Activated naive CD8-positive, alpha-beta T cell (primary cell): Measurements from ENCODE around the gene ALPK3.
"Not testable (repeated sequence)": the region's sequence is repeated elsewhere in the genome, so short reads cannot be mapped to it uniquely, and the experiment has no call there.

ENCODE experiments used
- H3K27ac Mint-ChIP-seq: one replicate; pipeline ENCODE4 v1.8.0; 2021; ENCODE audit warnings: mixed read lengths
- H3K27me3 Mint-ChIP-seq: one replicate; pipeline ENCODE4 v1.8.0; 2021; ENCODE audit warnings: mixed read lengths
- H3K36me3 Mint-ChIP-seq: one replicate; pipeline ENCODE4 v1.8.0; 2021; ENCODE audit warnings: mixed read lengths
- H3K4me1 Mint-ChIP-seq: one replicate; pipeline ENCODE4 v1.8.0; 2021; ENCODE audit warnings: low read depth, mixed read lengths
- H3K4me3 Mint-ChIP-seq: one replicate; pipeline ENCODE4 v1.8.0; 2021; ENCODE audit warnings: mild to moderate bottlenecking, mixed read lengths
- H3K9me3 Mint-ChIP-seq: one replicate; pipeline ENCODE4 v1.8.0; 2021; ENCODE audit warnings: low read depth, mixed read lengths

The ALPK3 gene

GRCh38 chr15:84840741-84841429, 23.7 kb downstream of the ALPK3 start:
- Mint-ChIP-seq H3K27ac (no peak overlapping the region), H3K4me3 (no peak overlapping the region), H3K36me3 (no peaks in the 10 kb centered on the region), H3K9me3 (no peaks in the 10 kb centered on the region), H3K27me3 (no peaks in the 10 kb centered on the region), H3K4me1 (no peaks in the 10 kb centered on the region)

- Mint-ChIP-seq H3K4me3 (no peak overlapping the region), H3K27me3 (no peaks in the 10 kb centered on the region), H3K27ac (no peak overlapping the region), H3K4me1 (no peaks in the 10 kb centered on the region), H3K36me3 (peaks cover 7% of the 10 kb centered on the region), H3K9me3 (no peaks in the 10 kb centered on the region)
Observed at GRCh38 chr15:84842781-84843180, 25.6 kb downstream of the ALPK3 start.

- Mint-ChIP-seq H3K36me3 (peaks cover 7% of the 10 kb centered on the region), H3K9me3 (peaks cover 5% of the 10 kb centered on the region), H3K27me3 (no peaks in the 10 kb centered on the region), H3K4me3 (no peak overlapping the region), H3K27ac (no peak overlapping the region), H3K4me1 (no peaks in the 10 kb centered on the region)
Observed at GRCh38 chr15:84844964-84845363, 27.8 kb downstream of the ALPK3 start.

- H3K27me3 Mint-ChIP-seq, H3K36me3 Mint-ChIP-seq, H3K9me3 Mint-ChIP-seq, H3K27ac Mint-ChIP-seq, H3K4me1 Mint-ChIP-seq, H3K4me3 Mint-ChIP-seq: not testable (repeated sequence)
Observed at GRCh38 chr15:84845631-84846030, 28.5 kb downstream of the ALPK3 start.

- peaks cover 7% of the 10 kb centered on the region for H3K36me3 Mint-ChIP-seq
- no peak overlapping the region for H3K4me3 Mint-ChIP-seq
- H3K4me1 Mint-ChIP-seq: no peaks in the 10 kb centered on the region
- H3K27ac Mint-ChIP-seq: no peak overlapping the region
- H3K27me3 Mint-ChIP-seq: no peaks in the 10 kb centered on the region
- H3K9me3 Mint-ChIP-seq: peaks cover 5% of the 10 kb centered on the region
Observed at GRCh38 chr15:84846269-84846668, 29.1 kb downstream of the ALPK3 start.

GRCh38 chr15:84847382-84847781, 30.2 kb downstream of the ALPK3 start:
- no peak overlapping the region for H3K27ac Mint-ChIP-seq
- peaks cover 5% of the 10 kb centered on the region for H3K9me3 Mint-ChIP-seq
- H3K4me1 Mint-ChIP-seq: no peaks in the 10 kb centered on the region
- peaks cover 7% of the 10 kb centered on the region for H3K36me3 Mint-ChIP-seq
- no peak overlapping the region for H3K4me3 Mint-ChIP-seq
- no peaks in the 10 kb centered on the region for H3K27me3 Mint-ChIP-seq

GRCh38 chr15:84852212-84852611, 35.1 kb downstream of the ALPK3 start:
- no peak overlapping the region for H3K4me3 Mint-ChIP-seq
- H3K36me3 Mint-ChIP-seq: peaks cover under 1% of the 10 kb centered on the region
- no peak overlapping the region for H3K27ac Mint-ChIP-seq
- H3K4me1 Mint-ChIP-seq: no peaks in the 10 kb centered on the region
- no peaks in the 10 kb centered on the region for H3K27me3 Mint-ChIP-seq
- H3K9me3 Mint-ChIP-seq: peaks cover 5% of the 10 kb centered on the region

GRCh38 chr15:84855136-84855535, 38.0 kb downstream of the ALPK3 start:
- Mint-ChIP-seq H3K4me3 (no peak overlapping the region), H3K27ac (no peak overlapping the region), H3K27me3 (no peaks in the 10 kb centered on the region), H3K9me3 (no peaks in the 10 kb centered on the region), H3K36me3 (no peaks in the 10 kb centered on the region), H3K4me1 (no peaks in the 10 kb centered on the region)

GRCh38 chr15:84855765-84856164, 38.6 kb downstream of the ALPK3 start:
- no peaks in the 10 kb centered on the region for H3K9me3 Mint-ChIP-seq

GRCh38 chr15:84856731-84857417, 39.7 kb downstream of the ALPK3 start:
- H3K9me3 Mint-ChIP-seq: no peaks in the 10 kb centered on the region

More at GRCh38 chr15:84855765-84856164, 38.6 kb downstream of the ALPK3 start:
- Mint-ChIP-seq H3K4me3 (no peak overlapping the region), H3K27me3 (no peaks in the 10 kb centered on the region), H3K27ac (no peak overlapping the region), H3K36me3 (no peaks in the 10 kb centered on the region), H3K4me1 (no peaks in the 10 kb centered on the region)

GRCh38 chr15:84857418-84858004, 40.4 kb downstream of the ALPK3 start:
- no peaks in the 10 kb centered on the region for H3K4me1 Mint-ChIP-seq

More at GRCh38 chr15:84856731-84857417, 39.7 kb downstream of the ALPK3 start:
- Mint-ChIP-seq H3K4me3 (no peak overlapping the region), H3K36me3 (no peaks in the 10 kb centered on the region), H3K27ac (no peak overlapping the region), H3K4me1 (no peaks in the 10 kb centered on the region), H3K27me3 (no peaks in the 10 kb centered on the region)

GRCh38 chr15:84858231-84858630, 41.1 kb downstream of the ALPK3 start:
- Mint-ChIP-seq H3K4me3 (no peak overlapping the region), H3K27me3 (no peaks in the 10 kb centered on the region), H3K27ac (no peak overlapping the region), H3K36me3 (no peaks in the 10 kb centered on the region), H3K4me1 (no peaks in the 10 kb centered on the region), H3K9me3 (no peaks in the 10 kb centered on the region)

More at GRCh38 chr15:84857418-84858004, 40.4 kb downstream of the ALPK3 start:
- Mint-ChIP-seq H3K27me3 (no peaks in the 10 kb centered on the region), H3K27ac (no peak overlapping the region), H3K36me3 (no peaks in the 10 kb centered on the region), H3K4me3 (no peak overlapping the region), H3K9me3 (no peaks in the 10 kb centered on the region)

- no peaks in the 10 kb centered on the region for H3K4me1 Mint-ChIP-seq
- no peaks in the 10 kb centered on the region for H3K9me3 Mint-ChIP-seq
- H3K36me3 Mint-ChIP-seq: no peaks in the 10 kb centered on the region
- no peak overlapping the region for H3K27ac Mint-ChIP-seq
- no peak overlapping the region for H3K4me3 Mint-ChIP-seq
- no peaks in the 10 kb centered on the region for H3K27me3 Mint-ChIP-seq
Observed at GRCh38 chr15:84859144-84859543, 42.0 kb downstream of the ALPK3 start.

- Mint-ChIP-seq H3K4me3 (no peak overlapping the region), H3K27ac (no peak overlapping the region), H3K36me3 (no peaks in the 10 kb centered on the region), H3K4me1 (no peaks in the 10 kb centered on the region), H3K27me3 (no peaks in the 10 kb centered on the region), H3K9me3 (no peaks in the 10 kb centered on the region)
Observed at GRCh38 chr15:84859651-84860050, 42.5 kb downstream of the ALPK3 start.

- no peak overlapping the region for H3K27ac Mint-ChIP-seq
- H3K36me3 Mint-ChIP-seq: no peaks in the 10 kb centered on the region
- no peaks in the 10 kb centered on the region for H3K27me3 Mint-ChIP-seq
- no peak overlapping the region for H3K4me3 Mint-ChIP-seq
- H3K4me1 Mint-ChIP-seq: no peaks in the 10 kb centered on the region
- no peaks in the 10 kb centered on the region for H3K9me3 Mint-ChIP-seq
Observed at GRCh38 chr15:84861781-84862180, 44.6 kb downstream of the ALPK3 start.
